Panc1 (cell line): ENCODE measurements around the gene DNAJC2.
"Not testable (repeated sequence)": the region's sequence is repeated elsewhere in the genome, so short reads cannot be mapped to it uniquely, and the experiment has no call there.

Experiments
- CTCF ChIP-seq: fragments of 450-650 bp; IDR thresholded peaks from 2 replicates; pipeline ENCODE4 v1.5.1; 2017; ENCODE audit warnings: mild to moderate bottlenecking
- POLR2AphosphoS5 ChIP-seq: IDR thresholded peaks from 2 replicates; pipeline ENCODE4 v1.6.1; 2012; ENCODE audit warnings: mild to moderate bottlenecking, low read depth, low read length, moderate library complexity

GRCh38 chr7:103279963-103280802, 64.4 kb downstream of the DNAJC2 start:
- TF ChIP-seq POLR2AphosphoS5 = 0 out of 2 replicates have a peak, but pooled peaks have one; percentile 29
- TF ChIP-seq CTCF = not testable (repeated sequence)
